Astrocyte (in vitro differentiated cells and primary cell): Measurements from ENCODE around the gene C12orf57. TPM values are rescaled to one million over a fixed set of nuclear protein-coding genes. Genes with fewer than 3 reads are reported as not detected.

ENCODE experiments used
- DNase-seq: peaks from one replicate; pipeline ENCODE4 v3.0.0-alpha.2; 2010; ENCODE audit warnings: low read depth
- FAIRE-seq: peaks from 2 replicates; lab custom pipeline; 2011; peaks lifted over from hg19 to GRCh38; lab: Jason Lieb, UNC
- H2AFZ ChIP-seq: 2 replicates; pipeline ENCODE4 v1.6.0; 2012; ENCODE audit warnings: low read depth, low read length, inconsistent platforms
- H3K27ac ChIP-seq: 2 replicates; pipeline ENCODE4 v1.5.1; 2011; ENCODE audit warnings: low read depth, low read length, inconsistent platforms
- H3K27me3 ChIP-seq: 2 replicates; pipeline ENCODE4 v1.6.0; 2011; ENCODE audit warnings: low read length, inconsistent platforms; ENCODE audit not compliant: insufficient read depth
- H3K36me3 ChIP-seq: 2 replicates; pipeline ENCODE4 v1.5.1; 2011; ENCODE audit warnings: low read length, inconsistent platforms; ENCODE audit not compliant: insufficient read depth
- H3K4me1 ChIP-seq: 2 replicates; pipeline ENCODE4 v1.5.1; 2011; ENCODE audit warnings: low read length, inconsistent platforms; ENCODE audit not compliant: insufficient read depth
- H3K4me2 ChIP-seq: 2 replicates; pipeline ENCODE4 v1.6.0; 2012; ENCODE audit warnings: low read length, inconsistent platforms
- H3K4me3 ChIP-seq: 2 replicates; pipeline ENCODE4 v1.5.1; 2011; ENCODE audit warnings: low read depth, mild to moderate bottlenecking, low read length, inconsistent platforms; ENCODE audit not compliant: insufficient read depth
- H3K79me2 ChIP-seq: 2 replicates; pipeline ENCODE4 v1.6.0; 2012; ENCODE audit warnings: mild to moderate bottlenecking, low read length, inconsistent platforms; ENCODE audit not compliant: insufficient read depth
- H3K9ac ChIP-seq: 2 replicates; pipeline ENCODE4 v1.6.0; 2012; ENCODE audit warnings: mild to moderate bottlenecking, low read length, inconsistent platforms
- H3K9me3 ChIP-seq: 2 replicates; pipeline ENCODE4 v1.5.1; 2012; ENCODE audit warnings: low read depth, mild to moderate bottlenecking, low read length, inconsistent platforms; ENCODE audit not compliant: insufficient read depth
- H4K20me1 ChIP-seq: 2 replicates; pipeline ENCODE4 v1.6.0; 2012; ENCODE audit warnings: low read length, inconsistent platforms; ENCODE audit not compliant: insufficient read depth
- H3K27ac Mint-ChIP-seq: one replicate; pipeline ENCODE4 v1.8.0; 2021; ENCODE audit warnings: mild to moderate bottlenecking, mixed read lengths; ENCODE audit not compliant: unreplicated experiment
- H3K27me3 Mint-ChIP-seq: one replicate; pipeline ENCODE4 v1.8.0; 2021; ENCODE audit warnings: low read depth, mixed read lengths; ENCODE audit not compliant: unreplicated experiment
- H3K36me3 Mint-ChIP-seq: one replicate; pipeline ENCODE4 v1.8.0; 2021; ENCODE audit warnings: low read depth, mixed read lengths; ENCODE audit not compliant: unreplicated experiment
- H3K4me1 Mint-ChIP-seq: one replicate; pipeline ENCODE4 v1.8.0; 2021; ENCODE audit warnings: low read depth, mixed read lengths; ENCODE audit not compliant: unreplicated experiment
- H3K4me3 Mint-ChIP-seq: one replicate; pipeline ENCODE4 v1.8.0; 2021; ENCODE audit warnings: mild to moderate bottlenecking, moderate library complexity, mixed read lengths; ENCODE audit not compliant: unreplicated experiment
- H3K9me3 Mint-ChIP-seq: one replicate; pipeline ENCODE4 v1.8.0; 2021; ENCODE audit warnings: mild to moderate bottlenecking, mixed read lengths; ENCODE audit not compliant: unreplicated experiment
- CTCF ChIP-seq: IDR thresholded peaks from 2 replicates; pipeline ENCODE4 v1.5.1; 2011; ENCODE audit warnings: low read depth, mild to moderate bottlenecking, inconsistent platforms, low read length, moderate library complexity; ENCODE audit not compliant: insufficient read depth
- EZH2 ChIP-seq: IDR thresholded peaks from 2 replicates; pipeline ENCODE4 v1.6.1; 2012; ENCODE audit warnings: mild to moderate bottlenecking, low read length, inconsistent platforms; ENCODE audit not compliant: insufficient read depth
- total RNA-seq: library from RNA; stranded (reverse); gene quantifications from 2 replicates; pipeline ENCODE4 v1.2.1, GENCODE V29; 2021

C12orf57 gene
- total RNA-seq, 1 donor from 2014 or later: 117 TPM

- H3K36me3 ChIP-seq: peaks cover 43% of the 10 kb centered on the region
- no peak overlapping the region for H3K27ac Mint-ChIP-seq
- H3K9me3 Mint-ChIP-seq: no peaks in the 10 kb centered on the region
- no peak overlapping the region for H2AFZ ChIP-seq
- no peak for TF ChIP-seq EZH2
- TF ChIP-seq CTCF: no peak
- no peak overlapping the region for H3K9ac ChIP-seq
- FAIRE-seq (no peak), DNase-seq (no peak)
- no peak overlapping the region for H3K4me3 Mint-ChIP-seq
- H3K36me3 Mint-ChIP-seq: peaks cover 14% of the 10 kb centered on the region
- peaks cover 11% of the 10 kb centered on the region for H3K4me1 Mint-ChIP-seq
- no peaks in the 10 kb centered on the region for H4K20me1 ChIP-seq
- H3K27ac ChIP-seq: no peak overlapping the region
- H3K79me2 ChIP-seq: peaks cover 33% of the 10 kb centered on the region
- peaks cover 3% of the 10 kb centered on the region for H3K4me1 ChIP-seq
- H3K27me3 Mint-ChIP-seq: no peaks in the 10 kb centered on the region
- no peaks in the 10 kb centered on the region for H3K27me3 ChIP-seq
- no peak overlapping the region for H3K4me3 ChIP-seq
- H3K9me3 ChIP-seq: no peaks in the 10 kb centered on the region
- H3K4me2 ChIP-seq: no peak overlapping the region
Observed at GRCh38 chr12:6975297-6976032, 31.6 kb downstream of the C12orf57 start.

DNA sequence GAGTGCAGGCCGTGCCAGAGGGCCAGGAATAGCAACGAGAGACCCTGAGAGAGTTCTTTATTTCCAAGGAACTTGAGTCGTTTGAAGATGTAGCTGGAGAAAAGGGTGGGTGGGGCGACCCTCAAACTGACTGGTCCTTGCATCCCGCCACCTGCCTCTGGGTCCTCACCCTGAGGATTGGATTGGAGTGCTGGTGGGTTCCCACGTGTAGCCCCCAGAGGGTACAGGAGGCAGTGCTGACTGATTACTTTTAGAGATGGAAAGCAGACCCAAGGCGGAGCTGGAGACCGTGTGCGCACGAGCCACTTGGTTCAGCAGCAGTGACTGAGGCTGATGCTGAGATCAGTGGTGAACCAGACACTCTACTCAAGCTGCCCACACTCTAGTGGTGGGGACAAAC is 33.8 kb downstream of the C12orf57 start:
- DNase-seq (no peak), FAIRE-seq (no peak)
- Histone ChIP-seq H4K20me1 (no peaks in the 10 kb centered on the region), H3K9ac (no peak overlapping the region), H3K79me2 (peaks cover 12% of the 10 kb centered on the region), H3K4me2 (no peak overlapping the region), H3K36me3 (peaks cover 50% of the 10 kb centered on the region), H3K4me1 (no peaks in the 10 kb centered on the region), H3K9me3 (no peaks in the 10 kb centered on the region), H3K4me3 (no peak overlapping the region), H3K27ac (no peak overlapping the region), H3K27me3 (no peaks in the 10 kb centered on the region), H2AFZ (no peak overlapping the region)
- no peak overlapping the region for H3K4me3 Mint-ChIP-seq
- H3K27ac Mint-ChIP-seq: no peak overlapping the region
- H3K9me3 Mint-ChIP-seq: no peaks in the 10 kb centered on the region
- peaks cover under 1% of the 10 kb centered on the region for H3K4me1 Mint-ChIP-seq
- H3K27me3 Mint-ChIP-seq: no peaks in the 10 kb centered on the region
- peaks cover 17% of the 10 kb centered on the region for H3K36me3 Mint-ChIP-seq
- TF ChIP-seq CTCF (no peak), EZH2 (no peak)

DNA sequence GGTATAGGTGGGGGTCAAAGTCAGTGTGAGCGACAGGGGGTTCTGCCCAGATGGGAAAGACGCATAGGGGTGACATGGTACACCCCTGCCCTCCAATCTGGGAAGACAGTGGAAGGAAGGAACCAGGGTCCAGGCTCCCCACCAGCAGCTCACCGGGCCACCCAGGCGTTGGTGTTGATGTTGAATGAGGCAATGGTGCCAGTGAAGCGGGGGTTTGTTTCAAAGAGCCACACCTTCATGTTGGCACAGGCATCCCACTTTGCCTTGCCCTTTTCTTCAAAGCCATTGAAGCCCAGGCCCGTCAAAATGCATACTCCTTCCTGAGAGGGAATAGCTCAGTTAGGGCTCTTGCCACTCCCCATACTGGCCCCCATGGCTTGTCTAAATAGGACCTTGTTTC is 34.4 kb downstream of the C12orf57 start:
- no peak overlapping the region for H3K4me3 ChIP-seq
- DNase-seq: no peak
- H3K79me2 ChIP-seq: peaks cover 7% of the 10 kb centered on the region
- FAIRE-seq: no peak
- H3K36me3 ChIP-seq: peaks cover 55% of the 10 kb centered on the region
- H3K4me2 ChIP-seq: no peak overlapping the region
- no peak for TF ChIP-seq CTCF
- TF ChIP-seq EZH2: no peak
- no peaks in the 10 kb centered on the region for H3K4me1 Mint-ChIP-seq
- no peak overlapping the region for H3K27ac Mint-ChIP-seq
- H2AFZ ChIP-seq: no peak overlapping the region
- no peaks in the 10 kb centered on the region for H3K9me3 Mint-ChIP-seq
- H3K27me3 ChIP-seq: no peaks in the 10 kb centered on the region
- no peak overlapping the region for H3K4me3 Mint-ChIP-seq
- H3K9ac ChIP-seq: no peak overlapping the region
- H4K20me1 ChIP-seq: no peaks in the 10 kb centered on the region
- peaks cover 17% of the 10 kb centered on the region for H3K36me3 Mint-ChIP-seq
- no peaks in the 10 kb centered on the region for H3K4me1 ChIP-seq
- H3K27ac ChIP-seq: no peak overlapping the region
- no peaks in the 10 kb centered on the region for H3K9me3 ChIP-seq
- H3K27me3 Mint-ChIP-seq: no peaks in the 10 kb centered on the region
